Measurements from ENCODE around the gene ATP9B.

Gene ATP9B

GRCh38 chr18:79200546-79201268 lies 131.5 kb downstream of the ATP9B start:
- DNase-seq: no peak

DNA sequence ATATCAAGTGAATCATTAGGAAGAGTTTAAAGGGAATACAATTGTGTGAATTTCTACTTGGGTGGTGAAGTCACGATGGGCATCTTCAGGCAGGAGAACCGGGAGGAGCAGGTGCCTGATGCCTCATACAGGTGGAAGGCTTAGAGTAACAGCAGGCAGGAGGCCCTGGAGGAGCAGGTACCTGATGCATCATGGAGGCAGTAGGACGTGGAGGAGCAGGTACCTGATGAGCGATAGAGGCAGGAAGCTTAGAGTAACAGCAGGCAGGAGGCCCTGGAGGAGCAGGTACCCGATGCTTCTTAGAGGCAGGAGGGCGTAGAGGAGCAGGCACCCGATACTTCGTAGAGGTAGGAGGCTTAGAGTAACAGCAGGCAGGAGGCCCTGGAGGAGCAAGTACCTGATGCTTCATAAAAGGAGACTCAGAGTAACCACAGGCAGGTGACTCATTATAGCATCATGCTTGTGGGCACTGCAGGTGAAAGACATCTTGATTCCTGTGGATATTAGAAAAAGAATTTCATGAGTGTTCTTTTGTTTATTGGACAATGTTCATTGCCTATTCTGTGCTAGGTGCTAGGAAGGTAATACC lies 133.9 kb downstream of the ATP9B start:
- DNase-seq: no peak

DNA sequence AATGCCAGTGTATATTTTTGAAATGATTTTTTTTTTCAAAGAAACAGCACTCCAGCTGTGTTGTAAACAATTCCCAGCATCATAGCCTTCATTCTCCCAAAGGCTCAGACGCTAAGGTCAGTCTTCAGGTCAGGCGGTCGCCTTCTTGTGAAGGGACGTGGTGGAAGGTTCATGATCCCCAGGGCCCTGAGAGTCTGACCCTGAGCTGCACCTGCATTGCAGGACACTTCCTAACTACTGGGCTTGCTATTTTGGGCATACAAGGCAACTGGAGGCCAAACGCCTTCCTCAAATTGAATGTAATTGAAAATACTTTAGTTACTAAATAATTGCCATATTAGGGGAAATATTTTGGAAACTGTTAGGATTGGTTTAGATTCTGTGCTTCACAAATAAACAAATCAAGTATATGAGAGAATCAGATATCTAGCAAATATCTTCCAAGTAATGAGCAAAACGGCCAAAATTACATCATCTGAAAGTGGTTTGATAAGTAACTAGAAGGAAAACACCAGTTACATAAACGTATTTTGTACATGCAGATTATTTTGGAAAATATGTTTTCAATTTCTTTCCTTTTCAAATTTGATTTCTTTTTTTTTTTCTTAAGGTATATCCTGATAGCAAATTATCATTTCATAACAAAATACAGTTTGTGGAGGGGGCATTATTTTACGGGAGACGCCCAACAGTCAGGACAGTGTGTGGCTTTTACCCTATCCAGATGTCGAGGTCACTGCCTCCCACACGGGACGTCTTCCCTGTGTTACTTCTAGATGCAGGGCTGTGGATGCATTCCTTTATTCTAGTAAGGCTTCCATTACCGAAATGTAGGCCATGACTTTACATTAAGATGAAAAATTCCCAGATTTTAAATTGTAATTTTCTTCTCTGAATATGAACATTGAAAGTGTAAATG lies 136.0 kb downstream of the ATP9B start:
- no peak for DNase-seq

DNA sequence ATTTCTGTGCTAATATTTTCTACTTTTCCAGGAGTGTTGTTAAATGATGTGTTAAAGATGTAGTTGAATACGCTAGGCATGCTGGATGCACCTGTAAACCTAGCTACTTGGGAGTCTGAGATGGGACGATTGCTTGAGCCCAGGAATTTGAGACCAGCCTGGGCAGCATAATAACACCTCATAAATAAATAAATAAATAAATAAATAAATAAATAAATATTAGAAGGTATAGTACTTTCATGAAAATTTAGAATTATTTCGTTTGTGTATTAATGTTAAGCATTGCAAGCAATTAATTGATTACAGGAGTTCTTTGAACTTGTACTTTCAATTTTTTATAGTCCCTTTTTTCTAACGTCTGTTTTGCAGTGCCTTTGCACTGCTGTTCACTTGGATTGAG lies 137.2 kb downstream of the ATP9B start:
- no peak for DNase-seq

DNA sequence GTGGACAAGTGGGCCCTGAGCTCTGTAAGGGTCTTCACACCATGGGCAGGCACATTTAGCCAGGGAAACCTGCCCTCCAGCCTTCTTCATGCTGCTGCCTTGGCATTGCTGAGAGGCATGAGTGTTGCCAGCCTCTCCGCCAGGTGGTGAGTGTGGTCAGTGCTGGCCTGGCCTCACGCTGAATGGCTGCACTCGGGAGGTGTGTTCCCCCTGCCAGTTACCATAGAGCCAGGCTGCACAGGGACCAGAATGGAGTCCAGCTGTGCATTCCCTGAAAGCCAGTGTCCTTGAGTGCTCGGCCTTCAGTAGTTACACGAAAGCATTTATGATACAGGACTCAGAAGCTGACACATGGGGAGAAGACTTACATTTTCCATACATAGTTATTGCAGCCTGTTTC lies 139.7 kb downstream of the ATP9B start:
- peak; percentile 55 for DNase-seq

DNA sequence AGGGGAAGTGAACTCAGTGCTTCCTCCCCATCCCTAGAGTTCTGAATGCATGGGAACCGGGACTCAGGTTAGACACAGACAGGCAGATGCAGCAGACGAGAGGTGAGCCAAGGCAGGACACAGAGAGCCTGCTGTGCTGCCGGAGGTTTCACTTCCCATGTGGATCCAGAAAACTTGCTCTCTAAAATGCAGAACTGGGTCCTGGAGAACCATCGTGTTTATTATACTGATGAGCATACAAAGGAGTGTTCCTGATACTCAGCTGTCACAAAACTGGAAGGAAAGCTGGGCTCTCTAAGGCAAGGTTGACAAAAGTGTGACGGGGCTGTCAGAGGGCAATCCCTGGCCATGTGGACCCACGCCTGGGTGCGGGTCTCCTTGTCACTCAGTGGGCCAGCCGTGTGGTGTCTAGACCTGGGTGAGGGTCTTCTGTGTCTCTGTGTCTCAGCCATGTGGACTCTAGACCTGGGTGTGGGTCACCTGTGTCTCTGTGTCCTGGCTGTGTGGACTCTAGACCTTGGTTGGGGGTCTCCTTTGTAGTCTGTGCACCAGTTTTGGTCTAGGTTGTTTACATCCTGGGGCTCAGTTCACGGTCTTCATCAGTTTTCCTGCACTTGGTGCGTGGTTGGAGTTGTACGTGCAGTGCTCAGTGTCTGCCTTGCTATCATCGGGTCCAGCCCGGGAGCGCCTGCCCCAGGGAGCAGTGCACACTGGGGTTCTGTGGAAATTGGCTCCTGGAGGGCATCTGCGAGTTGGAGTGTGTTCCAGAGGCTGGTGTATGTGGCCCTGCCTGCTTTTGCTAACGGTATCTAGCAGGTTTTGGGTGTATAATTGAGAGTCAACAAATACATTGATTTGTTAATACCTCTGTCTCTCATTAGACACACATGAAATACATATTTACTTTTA lies 141.1 kb downstream of the ATP9B start:
- DNase-seq: no peak

DNA sequence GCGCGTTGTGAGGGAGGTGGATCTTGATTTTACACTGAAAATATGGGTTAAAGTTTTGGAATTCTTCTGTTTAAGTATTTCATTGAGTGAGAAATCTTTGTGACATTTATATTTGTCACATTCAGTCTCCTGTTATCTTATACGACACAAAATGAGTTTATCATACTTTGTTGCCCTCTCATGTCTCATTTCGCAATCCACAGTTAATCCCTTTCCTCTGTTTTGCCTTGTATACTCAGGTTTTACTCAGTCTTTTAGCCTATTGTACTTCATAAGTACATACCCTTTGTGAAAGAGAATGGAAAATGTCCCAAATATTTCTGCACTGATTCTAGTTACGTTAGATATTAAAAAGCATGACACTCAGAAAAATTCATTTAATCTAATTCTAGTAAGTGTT lies 142.7 kb downstream of the ATP9B start:
- no peak for DNase-seq

DNA sequence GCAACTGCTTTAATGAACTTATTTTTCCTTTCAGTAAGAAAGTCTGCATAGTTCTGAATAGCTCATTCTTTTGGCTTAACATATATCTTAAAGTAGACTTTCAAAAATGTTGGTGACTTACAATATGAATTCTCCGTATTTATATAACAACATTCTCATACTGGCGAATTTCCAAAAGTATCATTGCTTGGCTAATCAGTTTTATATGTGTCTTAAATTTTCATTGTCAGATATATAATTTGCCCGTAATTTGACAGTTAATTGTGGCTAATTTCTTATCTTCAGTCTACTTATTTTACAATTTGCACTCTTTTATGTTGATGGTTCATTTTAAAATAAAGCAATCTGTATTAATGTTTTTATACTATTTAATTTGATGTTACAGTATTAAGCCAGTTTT lies 144.9 kb downstream of the ATP9B start:
- peak; percentile 22 for DNase-seq

GRCh38 chr18:79216176-79216575 lies 147.0 kb downstream of the ATP9B start:
- no peak for DNase-seq

DNA sequence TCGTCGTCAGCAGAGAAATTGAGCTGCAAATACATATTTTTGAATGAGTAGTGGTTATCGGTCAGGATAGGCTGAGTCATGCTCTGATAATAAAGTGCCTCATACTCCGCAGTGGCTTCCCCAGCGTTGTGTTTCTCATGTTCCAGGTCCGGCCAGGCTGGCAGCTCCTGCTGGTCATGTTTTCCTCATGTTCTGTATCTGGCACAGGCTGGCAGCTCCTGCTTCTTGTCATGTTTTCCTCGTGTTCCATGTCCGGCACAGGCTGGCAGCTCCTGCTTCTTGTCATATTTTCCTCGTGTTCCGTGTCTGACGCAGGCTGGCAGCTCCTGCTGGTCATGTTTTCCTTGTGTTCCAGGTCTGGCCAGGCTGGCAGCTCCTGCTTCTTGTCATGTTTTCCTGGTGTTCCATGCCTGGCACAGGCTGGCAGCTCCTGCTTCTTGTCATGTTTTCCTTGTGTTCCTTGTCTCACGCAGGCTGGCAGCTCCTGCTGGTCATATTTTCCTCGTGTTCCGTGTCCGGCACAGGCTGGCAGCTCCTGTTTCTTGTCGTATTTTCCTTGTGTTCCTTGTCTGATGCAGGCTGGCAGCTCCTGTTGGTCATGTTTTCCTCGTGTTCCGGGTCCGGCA lies 148.9 kb downstream of the ATP9B start:
- DNase-seq: no peak

DNA sequence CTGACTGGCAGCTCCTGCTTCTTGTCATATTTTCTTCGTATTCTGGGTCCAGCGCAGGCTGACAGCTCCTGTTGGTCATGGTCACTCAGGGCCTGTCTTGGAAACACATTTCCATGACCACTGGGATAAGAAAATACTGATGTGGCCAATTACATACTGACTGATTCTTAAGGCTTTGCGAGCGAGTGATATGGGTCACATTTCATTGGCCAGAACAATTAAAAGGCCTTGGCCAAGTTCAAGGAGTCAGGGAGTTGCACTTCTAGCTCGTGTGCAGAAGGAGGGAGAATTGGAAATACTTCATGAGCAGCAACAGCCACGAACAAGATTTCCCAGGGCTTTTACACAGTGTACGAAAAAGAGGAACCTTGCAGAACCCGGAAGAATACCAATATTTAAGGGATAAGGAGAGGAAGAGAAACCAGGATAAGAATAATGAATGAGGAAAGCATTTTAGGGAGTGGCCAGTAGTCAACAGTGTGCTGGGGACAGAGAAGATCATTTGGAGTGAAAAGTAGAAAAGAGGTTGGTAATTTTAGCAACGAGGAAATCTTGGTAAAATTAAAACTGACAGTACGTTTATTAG lies 149.5 kb downstream of the ATP9B start:
- DNase-seq: no peak

DNA sequence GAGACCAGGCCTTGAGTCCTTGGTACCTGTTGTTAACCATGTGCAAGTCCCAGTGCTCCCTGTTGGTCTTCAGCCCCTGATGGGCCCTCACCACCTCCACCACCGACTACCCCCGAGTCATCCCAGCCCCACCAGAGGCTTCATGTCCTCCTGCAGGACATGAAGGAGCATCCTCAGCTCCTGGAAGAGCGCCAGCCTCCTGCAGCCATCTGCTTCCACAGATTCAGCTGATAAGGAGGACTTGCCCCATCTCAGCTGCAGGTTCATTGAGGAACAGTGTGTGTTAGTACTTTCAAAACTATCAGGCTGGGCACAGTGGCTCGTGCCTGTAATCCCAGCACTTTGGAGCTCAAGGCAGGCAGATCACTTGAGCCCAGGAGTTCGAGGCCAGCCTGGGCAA lies 151.9 kb downstream of the ATP9B start:
- DNase-seq: no peak

- DNase-seq: no peak
Observed at GRCh38 chr18:79222790-79223189, 153.6 kb downstream of the ATP9B start.

- DNase-seq: no peak
Observed at GRCh38 chr18:79223431-79223830, 154.2 kb downstream of the ATP9B start.

DNA sequence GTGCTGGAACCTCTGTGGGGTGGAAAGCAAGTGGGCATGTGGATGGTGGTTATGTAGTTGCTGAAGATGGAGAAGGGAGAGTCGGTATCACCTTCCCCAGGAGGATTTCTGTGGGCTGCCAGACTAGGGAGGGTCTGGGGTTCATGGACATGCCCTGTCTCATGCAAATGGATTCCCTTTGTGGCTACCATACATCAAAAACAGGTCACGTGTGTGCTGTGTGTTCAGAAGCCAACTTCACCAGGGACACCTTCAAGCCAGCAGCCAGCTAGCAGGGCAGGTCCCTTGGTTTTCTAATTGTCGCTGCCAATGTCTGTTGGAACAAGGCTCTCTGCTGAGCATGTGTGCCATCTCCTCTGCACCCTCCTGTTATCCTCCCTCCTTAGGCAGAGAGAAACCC lies 155.2 kb downstream of the ATP9B start:
- DNase-seq: no peak

DNA sequence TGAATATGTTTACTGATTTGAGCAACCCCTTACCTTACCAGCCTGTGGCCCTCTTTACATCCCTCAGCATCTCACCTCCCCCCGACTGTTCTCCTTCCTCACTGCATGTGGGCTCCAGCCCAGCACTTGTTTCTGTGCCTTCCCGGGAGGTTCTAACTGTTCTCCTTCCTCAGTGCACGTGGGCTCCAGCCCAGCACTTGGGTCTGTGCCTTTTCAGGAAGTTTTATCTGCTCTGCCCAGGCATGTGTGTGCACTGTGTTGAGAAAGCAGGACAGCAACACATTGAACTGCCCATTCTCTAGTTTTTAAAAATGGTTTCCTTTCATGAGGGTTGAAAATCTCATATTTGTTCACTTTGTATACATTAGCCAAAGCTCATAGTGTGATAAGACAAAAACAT lies 158.4 kb downstream of the ATP9B start:
- no peak for DNase-seq

- no peak for DNase-seq
Observed at GRCh38 chr18:79229431-79229830, 160.2 kb downstream of the ATP9B start.

DNA sequence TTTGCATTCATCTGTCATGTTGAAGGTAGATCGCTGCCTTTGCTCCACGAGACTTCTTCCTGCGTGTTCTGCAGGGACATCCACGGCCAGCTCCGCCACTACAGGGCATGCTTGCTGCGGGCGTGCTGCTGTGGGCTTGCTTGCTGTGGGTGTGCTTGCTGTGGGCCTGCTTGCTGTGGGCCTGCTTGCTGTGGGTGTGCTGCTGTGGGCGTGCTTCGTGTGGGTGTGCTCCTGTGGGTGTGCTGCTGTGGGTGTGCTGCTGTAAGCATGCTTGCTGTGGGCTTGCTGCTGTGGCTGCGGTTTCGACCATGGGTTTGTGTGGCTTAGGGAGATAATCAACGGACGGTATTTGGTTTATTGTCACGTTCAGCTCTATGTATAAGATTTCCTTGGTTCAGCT lies 165.2 kb downstream of the ATP9B start:
- no peak for DNase-seq

DNA sequence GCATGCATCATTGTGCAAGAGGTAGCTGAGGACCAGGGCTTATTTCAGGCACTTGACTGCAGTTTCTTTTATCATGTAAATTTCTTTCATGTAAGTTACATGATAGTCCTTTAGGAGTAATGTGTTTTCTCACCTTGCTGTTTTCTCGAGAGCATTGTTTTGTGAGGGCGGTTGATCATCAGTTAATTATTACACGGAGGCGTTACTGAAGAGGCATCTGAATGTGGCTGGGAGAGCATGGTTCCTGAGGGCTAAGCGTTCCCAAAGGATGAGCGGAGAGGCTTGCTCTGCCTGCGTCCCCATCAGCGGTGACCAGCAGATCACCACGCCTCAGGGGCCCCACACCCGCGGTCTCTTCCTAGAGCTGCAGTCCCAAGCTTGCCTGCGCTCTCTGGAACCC lies 170.4 kb downstream of the ATP9B start:
- DNase-seq: no peak

GRCh38 chr18:79241755-79242154 lies 172.6 kb downstream of the ATP9B start:
- peak; percentile 78 for DNase-seq

DNA sequence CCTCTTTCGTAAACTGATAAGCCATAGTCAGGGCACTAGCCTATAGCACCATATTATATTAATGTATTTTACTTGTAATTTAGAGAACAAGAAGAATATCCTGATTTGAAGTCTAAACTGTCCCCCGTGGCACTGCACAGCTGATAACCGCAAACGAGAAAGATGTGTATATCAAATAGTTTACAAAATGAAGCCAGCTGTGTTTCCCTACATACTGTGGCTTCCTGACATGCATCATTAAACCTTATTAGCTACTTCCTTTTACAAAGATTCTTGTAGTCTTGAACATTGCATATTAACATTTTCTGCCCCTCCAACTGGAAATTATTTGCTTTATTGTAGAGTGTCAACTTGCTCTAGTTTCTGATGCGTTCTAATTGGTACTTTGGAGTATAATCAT lies 173.1 kb downstream of the ATP9B start:
- peak; percentile 53 for DNase-seq

GRCh38 chr18:79245517-79246001 lies 176.4 kb downstream of the ATP9B start:
- DNase-seq: no peak

Measured in COR-L47 (cell line).